Activated naive CD8-positive, alpha-beta T cell (primary cell): ENCODE measurements around the gene EHBP1.

Experiments used
- H3K27ac Mint-ChIP-seq: one replicate; pipeline ENCODE4 v1.8.0; 2021; ENCODE audit warnings: mixed read lengths
- H3K27me3 Mint-ChIP-seq: one replicate; pipeline ENCODE4 v1.8.0; 2021; ENCODE audit warnings: mixed read lengths
- H3K36me3 Mint-ChIP-seq: one replicate; pipeline ENCODE4 v1.8.0; 2021; ENCODE audit warnings: mixed read lengths
- H3K4me1 Mint-ChIP-seq: one replicate; pipeline ENCODE4 v1.8.0; 2021; ENCODE audit warnings: low read depth, mixed read lengths
- H3K4me3 Mint-ChIP-seq: one replicate; pipeline ENCODE4 v1.8.0; 2021; ENCODE audit warnings: mild to moderate bottlenecking, mixed read lengths
- H3K9me3 Mint-ChIP-seq: one replicate; pipeline ENCODE4 v1.8.0; 2021; ENCODE audit warnings: low read depth, mixed read lengths

EHBP1 gene

DNA sequence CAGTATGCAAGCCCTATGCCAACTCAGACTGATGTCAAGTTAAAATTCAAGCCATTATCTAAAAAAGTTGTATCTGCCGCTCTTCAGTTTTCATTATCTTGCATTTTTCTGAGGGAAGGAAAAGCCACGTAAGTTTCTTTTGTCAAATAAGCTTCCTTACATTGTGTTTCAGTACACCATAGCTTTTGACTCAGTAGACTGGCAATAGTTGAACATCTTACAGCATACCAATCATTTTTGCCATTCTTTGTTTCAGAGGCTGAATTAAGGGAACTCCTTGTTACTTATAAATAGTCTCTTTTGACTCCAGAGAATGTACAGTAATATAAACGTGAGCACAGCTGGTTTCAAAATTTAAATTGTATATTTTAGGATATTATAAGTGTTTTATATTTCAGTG is 120.6 kb downstream of the EHBP1 start:
- no peaks in the 10 kb centered on the region for H3K27me3 Mint-ChIP-seq
- peaks cover 6% of the 10 kb centered on the region for H3K9me3 Mint-ChIP-seq
- H3K4me1 Mint-ChIP-seq = no peaks in the 10 kb centered on the region
- H3K4me3 Mint-ChIP-seq = no peak overlapping the region
- no peak overlapping the region for H3K27ac Mint-ChIP-seq
- peaks cover 29% of the 10 kb centered on the region for H3K36me3 Mint-ChIP-seq

DNA sequence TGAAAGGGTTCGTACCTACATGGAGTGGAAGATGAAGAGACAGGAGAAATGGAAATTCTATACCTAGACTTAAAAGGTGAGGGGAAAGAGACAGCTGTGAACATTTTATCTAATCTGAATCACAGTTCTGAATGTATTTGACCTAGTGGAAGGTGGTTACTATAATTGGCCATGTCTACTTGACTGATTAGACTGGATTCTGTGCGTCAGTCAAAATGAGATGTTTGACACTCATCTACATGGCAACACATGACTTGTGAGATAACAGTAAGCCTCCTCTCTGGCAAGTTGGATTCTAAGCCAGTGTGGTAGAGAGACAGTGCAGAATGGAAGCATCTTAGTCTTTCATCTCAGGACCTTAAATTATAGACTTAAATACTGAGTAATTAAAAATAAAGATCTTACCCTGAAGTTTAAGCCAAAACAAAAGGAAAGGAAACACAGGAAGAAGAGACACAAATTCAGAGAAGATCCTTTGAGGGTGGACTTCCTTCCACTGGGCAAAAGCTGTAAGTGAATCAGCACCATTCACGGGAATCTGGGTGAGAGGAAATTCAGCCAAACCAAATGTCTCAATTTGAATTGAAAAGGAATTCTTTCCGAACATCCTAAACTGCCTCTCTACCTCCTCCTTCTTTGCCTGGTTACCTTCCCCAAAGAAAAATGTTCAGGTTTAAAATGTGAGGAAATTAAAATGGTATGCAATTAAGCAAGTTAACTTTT is 121.6 kb downstream of the EHBP1 start:
- peaks cover 6% of the 10 kb centered on the region for H3K9me3 Mint-ChIP-seq
- H3K27me3 Mint-ChIP-seq = no peaks in the 10 kb centered on the region

DNA sequence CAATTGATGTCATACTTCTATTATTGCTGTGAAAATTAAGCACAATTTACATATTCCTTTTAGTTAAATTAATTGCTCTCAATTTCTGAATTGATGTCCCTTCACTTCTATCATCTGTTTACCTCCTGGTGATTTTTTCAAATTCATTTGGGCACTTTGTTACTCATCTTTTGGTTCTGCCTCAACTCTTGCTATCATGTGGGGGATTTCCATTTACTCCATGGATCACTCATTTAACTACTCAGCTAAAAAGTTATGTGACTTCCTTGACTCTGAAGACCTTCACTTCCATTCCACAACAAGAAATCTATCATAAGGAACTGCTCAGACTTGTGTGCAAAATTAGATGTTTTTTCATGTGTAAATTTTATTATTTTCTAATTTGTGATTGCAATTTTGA is 126.2 kb downstream of the EHBP1 start:
- H3K27ac Mint-ChIP-seq = no peak overlapping the region
- H3K27me3 Mint-ChIP-seq = no peaks in the 10 kb centered on the region
- H3K9me3 Mint-ChIP-seq = peaks cover 11% of the 10 kb centered on the region
- peaks cover 45% of the 10 kb centered on the region for H3K36me3 Mint-ChIP-seq
- no peaks in the 10 kb centered on the region for H3K4me1 Mint-ChIP-seq
- H3K4me3 Mint-ChIP-seq = no peak overlapping the region

More for the DNA sequence above, 121.6 kb downstream of the EHBP1 start:
- H3K4me1 Mint-ChIP-seq = no peaks in the 10 kb centered on the region
- no peak overlapping the region for H3K27ac Mint-ChIP-seq
- no peak overlapping the region for H3K4me3 Mint-ChIP-seq
- peaks cover 36% of the 10 kb centered on the region for H3K36me3 Mint-ChIP-seq

- Mint-ChIP-seq H3K4me3 (no peak overlapping the region), H3K4me1 (no peaks in the 10 kb centered on the region), H3K36me3 (peaks cover 30% of the 10 kb centered on the region), H3K27me3 (no peaks in the 10 kb centered on the region), H3K27ac (no peak overlapping the region), H3K9me3 (peaks cover 14% of the 10 kb centered on the region)
Measured at GRCh38 chr2:62844311-62845090, 139.0 kb downstream of the EHBP1 start.

GRCh38 chr2:62845256-62845655 is 139.7 kb downstream of the EHBP1 start:
- Mint-ChIP-seq H3K9me3 (peaks cover 14% of the 10 kb centered on the region), H3K4me3 (no peak overlapping the region), H3K36me3 (peaks cover 35% of the 10 kb centered on the region), H3K4me1 (no peaks in the 10 kb centered on the region), H3K27ac (no peak overlapping the region), H3K27me3 (no peaks in the 10 kb centered on the region)

- Mint-ChIP-seq H3K9me3 (peaks cover 7% of the 10 kb centered on the region), H3K4me3 (no peak overlapping the region), H3K27ac (no peak overlapping the region), H3K36me3 (peaks cover 26% of the 10 kb centered on the region), H3K27me3 (no peaks in the 10 kb centered on the region), H3K4me1 (no peaks in the 10 kb centered on the region)
Measured at GRCh38 chr2:62852254-62852653, 146.7 kb downstream of the EHBP1 start.

DNA sequence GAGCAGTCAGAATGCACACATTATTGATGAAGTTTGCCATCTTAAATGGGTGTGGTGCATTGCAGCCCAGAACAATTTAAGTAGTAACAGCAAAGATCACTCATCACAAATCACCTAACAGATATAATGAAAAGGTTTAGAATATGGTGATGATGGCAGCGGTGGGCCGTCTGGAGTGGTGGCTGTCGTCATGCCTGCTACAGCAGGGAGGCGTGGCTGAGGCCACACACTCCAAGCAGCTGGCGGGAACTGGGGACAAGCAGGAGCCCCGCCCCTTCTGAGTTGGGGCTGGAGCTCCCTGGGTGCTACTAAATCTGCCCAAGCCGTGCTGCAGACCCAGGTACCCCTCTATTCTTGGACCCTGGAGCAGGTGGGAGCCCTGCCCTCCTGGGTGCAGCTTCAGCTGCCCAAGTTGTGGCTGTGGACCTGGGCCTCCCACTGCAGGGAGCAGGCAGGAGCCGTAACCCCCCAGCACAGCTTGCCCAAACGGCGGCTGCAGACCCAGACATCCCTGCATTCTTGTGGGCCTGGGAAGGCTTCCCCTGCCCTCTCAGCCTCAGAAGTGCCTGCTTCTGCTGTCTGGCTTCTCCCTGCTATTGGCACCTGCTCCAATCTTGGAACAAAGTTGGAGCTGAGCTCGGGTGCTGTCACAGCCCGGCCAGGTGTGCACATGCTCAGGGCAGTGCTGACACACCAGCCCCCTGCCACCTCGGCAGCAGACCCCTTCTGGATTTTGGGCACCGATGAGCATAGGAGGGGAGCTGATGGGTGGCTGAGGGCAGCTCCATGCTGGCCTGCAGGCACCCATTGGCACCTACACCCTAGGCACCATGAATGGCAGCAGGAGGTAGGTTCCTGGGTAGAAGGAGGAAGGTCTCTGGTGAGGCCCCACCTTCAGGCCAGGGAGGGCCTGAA is 149.3 kb downstream of the EHBP1 start:
- Mint-ChIP-seq H3K27ac (no peak overlapping the region), H3K4me1 (no peaks in the 10 kb centered on the region), H3K4me3 (no peak overlapping the region), H3K9me3 (peaks cover 7% of the 10 kb centered on the region), H3K36me3 (peaks cover 21% of the 10 kb centered on the region), H3K27me3 (no peaks in the 10 kb centered on the region)

DNA sequence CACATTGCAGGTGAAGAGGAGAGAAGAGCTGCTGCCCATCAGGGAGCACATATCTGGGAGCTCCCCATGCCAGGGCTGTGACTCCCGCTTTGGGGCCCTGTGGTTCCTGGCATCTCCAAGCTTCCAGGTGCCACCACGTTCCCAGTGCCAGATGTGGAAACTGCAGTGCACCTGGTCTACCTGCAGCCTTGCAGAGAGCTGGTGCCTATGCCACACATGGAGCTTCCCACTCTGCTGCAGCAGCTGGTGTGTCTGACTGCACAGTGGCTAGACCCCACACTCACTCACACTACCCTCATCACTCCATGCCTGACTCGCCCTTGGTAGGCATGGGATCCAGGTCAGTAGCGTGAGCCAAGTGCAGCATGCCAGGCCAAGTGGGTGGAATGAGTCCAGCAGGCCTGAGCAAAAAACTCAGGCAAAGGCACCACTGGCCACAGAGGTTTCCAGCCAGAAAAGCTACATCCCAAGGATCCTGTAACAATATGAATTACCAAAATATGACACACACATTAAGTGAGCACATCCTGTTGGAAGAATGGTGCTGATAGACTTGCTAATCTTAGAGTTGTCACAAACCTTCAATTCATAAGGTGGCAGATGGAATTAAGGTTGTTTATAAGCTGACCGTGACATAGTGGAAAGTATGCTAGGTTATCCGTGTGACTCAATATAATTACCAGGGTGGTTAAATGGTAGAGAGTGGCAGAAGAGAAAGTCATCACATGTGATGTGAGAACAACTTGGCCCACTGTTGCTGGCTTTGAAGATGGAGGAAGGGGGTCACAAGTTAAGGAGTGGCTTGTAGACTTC is 150.9 kb downstream of the EHBP1 start:
- peaks cover 7% of the 10 kb centered on the region for H3K9me3 Mint-ChIP-seq
- H3K4me1 Mint-ChIP-seq = no peaks in the 10 kb centered on the region
- H3K36me3 Mint-ChIP-seq = peaks cover 18% of the 10 kb centered on the region
- no peak overlapping the region for H3K27ac Mint-ChIP-seq
- H3K4me3 Mint-ChIP-seq = no peak overlapping the region
- no peaks in the 10 kb centered on the region for H3K27me3 Mint-ChIP-seq

DNA sequence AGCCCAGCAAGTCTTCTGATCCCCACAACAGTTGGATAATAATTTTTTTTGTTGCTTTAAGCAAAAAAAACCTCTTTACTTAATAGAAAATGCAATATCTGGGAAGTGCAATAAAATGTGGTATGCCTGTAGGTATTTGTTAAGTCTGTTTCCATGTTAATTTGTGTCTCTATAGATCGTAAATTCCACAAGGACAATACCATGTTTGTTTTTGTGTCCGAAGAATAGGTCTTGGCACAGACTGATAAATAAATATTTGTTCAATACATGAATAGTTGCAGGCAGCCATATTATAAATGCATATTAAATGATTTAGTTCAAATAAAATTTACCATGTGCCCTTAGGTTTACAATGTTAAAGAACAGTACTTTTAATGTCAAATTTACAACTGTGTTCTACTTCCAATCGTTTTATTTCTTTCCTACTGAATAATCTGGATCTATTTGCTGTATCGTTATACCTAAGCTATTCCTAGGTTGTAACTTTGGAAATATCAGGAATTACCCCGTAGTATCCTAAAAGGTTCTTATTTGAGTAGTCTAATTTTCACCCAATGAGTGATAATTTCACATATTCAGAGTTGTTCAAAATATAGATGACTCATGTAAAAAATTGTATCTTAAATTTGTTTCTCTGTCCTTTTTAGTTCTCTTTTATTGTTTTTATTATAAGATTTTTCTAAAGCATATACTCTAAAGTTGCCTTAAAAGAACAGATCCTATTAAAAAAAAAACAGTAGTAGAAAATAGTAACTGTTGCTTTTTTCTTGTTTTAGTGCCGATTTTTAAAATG is 151.8 kb downstream of the EHBP1 start:
- Mint-ChIP-seq H3K4me3 (no peak overlapping the region), H3K4me1 (no peaks in the 10 kb centered on the region), H3K36me3 (peaks cover 18% of the 10 kb centered on the region), H3K27ac (no peak overlapping the region), H3K27me3 (no peaks in the 10 kb centered on the region), H3K9me3 (peaks cover 7% of the 10 kb centered on the region)

DNA sequence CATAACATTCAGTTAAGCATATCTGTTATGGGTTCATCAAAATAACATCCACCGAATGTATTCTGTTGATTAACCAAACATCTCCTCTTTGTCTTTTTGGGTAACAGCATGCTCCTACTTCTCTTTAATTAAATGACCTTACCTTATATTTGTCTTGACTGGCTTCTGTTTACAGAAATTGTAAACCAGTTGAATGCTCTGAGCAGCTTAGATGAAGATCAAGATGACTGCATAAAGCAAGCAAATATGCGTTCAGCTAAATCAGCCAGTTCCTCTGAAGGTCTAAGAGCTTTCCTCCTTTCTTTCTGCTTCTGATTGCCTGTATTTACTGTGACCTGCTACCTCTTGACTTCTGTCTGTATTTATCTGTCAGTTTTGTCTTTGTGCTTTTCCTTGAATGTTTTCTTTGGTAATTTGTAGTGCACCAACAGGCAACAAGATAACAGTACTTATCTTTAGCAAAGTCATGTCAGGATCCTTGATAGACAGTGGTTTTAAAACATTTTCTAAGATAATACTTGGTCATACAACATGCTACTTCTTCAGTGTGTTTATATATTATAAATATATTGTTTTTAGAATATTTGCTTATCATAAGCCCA is 152.8 kb downstream of the EHBP1 start:
- Mint-ChIP-seq H3K4me1 (no peaks in the 10 kb centered on the region), H3K27me3 (no peaks in the 10 kb centered on the region), H3K36me3 (peaks cover 16% of the 10 kb centered on the region), H3K27ac (no peak overlapping the region), H3K4me3 (no peak overlapping the region), H3K9me3 (peaks cover 5% of the 10 kb centered on the region)

DNA sequence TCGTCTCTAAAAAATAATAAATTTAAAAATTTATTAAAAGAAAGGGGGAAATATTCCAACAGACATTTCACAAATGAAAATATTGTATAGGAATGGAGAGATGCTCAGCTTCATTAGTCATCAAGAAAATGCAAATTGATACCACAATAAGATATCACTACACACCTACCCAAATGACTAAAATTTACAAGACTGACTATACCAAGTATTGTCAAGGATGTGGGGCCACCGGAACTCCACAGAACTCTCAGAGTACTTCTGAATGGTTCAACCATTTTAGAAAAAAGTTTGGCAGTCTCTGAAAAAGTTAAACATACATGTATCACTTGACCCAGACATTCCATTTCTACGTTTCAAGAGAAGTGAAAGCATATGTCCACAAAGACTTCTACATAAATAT is 163.4 kb downstream of the EHBP1 start:
- Mint-ChIP-seq H3K27ac (no peak overlapping the region), H3K27me3 (no peaks in the 10 kb centered on the region), H3K36me3 (peaks cover 61% of the 10 kb centered on the region), H3K9me3 (peaks cover 19% of the 10 kb centered on the region), H3K4me3 (no peak overlapping the region), H3K4me1 (no peaks in the 10 kb centered on the region)

GRCh38 chr2:62870966-62871365 is 165.5 kb downstream of the EHBP1 start:
- peaks cover 63% of the 10 kb centered on the region for H3K36me3 Mint-ChIP-seq

GRCh38 chr2:62871506-62871905 is 166.0 kb downstream of the EHBP1 start:
- Mint-ChIP-seq H3K27me3 (no peaks in the 10 kb centered on the region), H3K36me3 (peaks cover 63% of the 10 kb centered on the region), H3K9me3 (peaks cover 23% of the 10 kb centered on the region), H3K4me1 (no peaks in the 10 kb centered on the region), H3K4me3 (no peak overlapping the region), H3K27ac (no peak overlapping the region)

More at GRCh38 chr2:62870966-62871365, 165.5 kb downstream of the EHBP1 start:
- Mint-ChIP-seq H3K4me3 (no peak overlapping the region), H3K27me3 (no peaks in the 10 kb centered on the region), H3K9me3 (peaks cover 21% of the 10 kb centered on the region), H3K4me1 (no peaks in the 10 kb centered on the region), H3K27ac (no peak overlapping the region)
